GM12872 (cell line): ENCODE data around the gene SPINT2.
A peak's percentile ranks its signal among the peaks of the same experiment; 100 is the strongest.

ENCODE experiments used
- TF ChIP-seq, protein P1 (sequence below): IDR thresholded peaks from 3 replicates; pipeline ENCODE4 v1.5.1; 2011; ENCODE audit warnings: low read depth, mild to moderate bottlenecking, low read length, moderate library complexity; ENCODE audit not compliant: insufficient read depth

Gene SPINT2

GRCh38 chr19:38231918-38232317 lies 32.5 kb upstream of the SPINT2 start:
- TF ChIP-seq, protein P1, sequence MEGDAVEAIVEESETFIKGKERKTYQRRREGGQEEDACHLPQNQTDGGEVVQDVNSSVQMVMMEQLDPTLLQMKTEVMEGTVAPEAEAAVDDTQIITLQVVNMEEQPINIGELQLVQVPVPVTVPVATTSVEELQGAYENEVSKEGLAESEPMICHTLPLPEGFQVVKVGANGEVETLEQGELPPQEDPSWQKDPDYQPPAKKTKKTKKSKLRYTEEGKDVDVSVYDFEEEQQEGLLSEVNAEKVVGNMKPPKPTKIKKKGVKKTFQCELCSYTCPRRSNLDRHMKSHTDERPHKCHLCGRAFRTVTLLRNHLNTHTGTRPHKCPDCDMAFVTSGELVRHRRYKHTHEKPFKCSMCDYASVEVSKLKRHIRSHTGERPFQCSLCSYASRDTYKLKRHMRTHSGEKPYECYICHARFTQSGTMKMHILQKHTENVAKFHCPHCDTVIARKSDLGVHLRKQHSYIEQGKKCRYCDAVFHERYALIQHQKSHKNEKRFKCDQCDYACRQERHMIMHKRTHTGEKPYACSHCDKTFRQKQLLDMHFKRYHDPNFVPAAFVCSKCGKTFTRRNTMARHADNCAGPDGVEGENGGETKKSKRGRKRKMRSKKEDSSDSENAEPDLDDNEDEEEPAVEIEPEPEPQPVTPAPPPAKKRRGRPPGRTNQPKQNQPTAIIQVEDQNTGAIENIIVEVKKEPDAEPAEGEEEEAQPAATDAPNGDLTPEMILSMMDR, result no peak

- TF ChIP-seq, protein P1, result peak; percentile 87
Measured at GRCh38 chr19:38233740-38234251, 30.6 kb upstream of the SPINT2 start.

DNA sequence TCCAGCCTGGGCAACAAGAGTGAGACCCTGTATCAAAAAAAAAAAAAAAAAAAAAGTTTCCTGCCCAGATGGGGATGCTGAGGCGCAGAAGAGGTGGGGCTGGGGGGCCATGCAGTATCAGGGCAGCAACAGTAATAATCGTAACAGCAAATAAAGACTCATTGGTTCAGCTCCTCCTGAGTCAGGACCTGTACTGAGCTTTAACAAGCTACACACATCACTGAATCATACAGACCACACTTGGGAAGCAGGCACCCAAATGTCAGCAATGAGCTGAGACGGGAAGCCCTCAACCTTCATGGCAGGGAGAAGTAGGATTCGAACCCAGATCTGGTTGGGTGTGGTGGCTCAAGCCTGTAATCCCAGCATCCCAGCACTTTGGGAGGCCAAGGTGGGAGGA lies 29.8 kb upstream of the SPINT2 start:
- TF ChIP-seq, protein P1, result no peak

DNA sequence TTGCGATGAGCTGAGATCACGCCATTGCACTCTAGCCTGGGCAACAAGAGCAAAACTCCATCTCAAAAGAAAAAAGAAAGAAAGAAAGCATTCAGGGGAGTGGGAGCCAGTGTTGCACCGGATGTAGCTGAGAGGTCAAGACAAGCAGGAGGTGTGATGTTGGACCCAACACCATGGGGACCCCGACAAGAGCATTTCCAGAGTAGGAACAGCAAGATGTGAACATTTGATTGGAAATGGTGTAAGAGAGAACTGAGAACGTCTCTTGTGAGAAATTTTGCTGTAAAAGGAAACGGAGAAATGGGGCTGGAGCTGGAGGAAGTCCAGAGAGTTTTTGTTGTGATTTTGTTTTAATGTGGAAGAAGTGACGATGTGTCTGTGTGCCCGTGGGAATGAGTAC lies 24.6 kb upstream of the SPINT2 start:
- TF ChIP-seq, protein P1, result no peak

GRCh38 chr19:38243279-38243673 lies 21.1 kb upstream of the SPINT2 start:
- TF ChIP-seq, protein P1, result no peak

GRCh38 chr19:38245826-38246498 lies 18.4 kb upstream of the SPINT2 start:
- TF ChIP-seq, protein P1, result no peak

DNA sequence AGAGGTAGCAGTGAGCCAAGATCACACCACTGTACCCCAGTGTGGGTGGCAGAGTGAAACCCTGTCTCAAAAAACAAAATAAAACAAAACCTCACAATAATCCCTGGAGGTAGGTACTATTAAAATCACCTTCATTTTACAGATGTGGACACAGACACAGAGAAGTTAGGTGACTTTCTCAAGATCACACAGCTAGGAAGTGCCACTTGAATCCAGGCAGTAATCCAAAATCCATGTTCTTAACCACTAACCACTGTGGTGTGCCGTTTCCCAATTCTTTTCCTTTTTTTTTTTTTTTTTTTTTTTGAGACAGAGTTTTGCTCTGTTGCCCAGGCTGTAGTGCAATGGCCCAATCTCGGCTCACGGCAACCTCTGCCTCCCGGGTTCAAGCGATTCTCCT lies 17.2 kb upstream of the SPINT2 start:
- TF ChIP-seq, protein P1, result no peak
